ENCODE results near the gene RIT2.
"Not testable (repeated sequence)": the region's sequence is repeated elsewhere in the genome, so short reads cannot be mapped to it uniquely, and the experiment has no call there.

Gene RIT2

DNA sequence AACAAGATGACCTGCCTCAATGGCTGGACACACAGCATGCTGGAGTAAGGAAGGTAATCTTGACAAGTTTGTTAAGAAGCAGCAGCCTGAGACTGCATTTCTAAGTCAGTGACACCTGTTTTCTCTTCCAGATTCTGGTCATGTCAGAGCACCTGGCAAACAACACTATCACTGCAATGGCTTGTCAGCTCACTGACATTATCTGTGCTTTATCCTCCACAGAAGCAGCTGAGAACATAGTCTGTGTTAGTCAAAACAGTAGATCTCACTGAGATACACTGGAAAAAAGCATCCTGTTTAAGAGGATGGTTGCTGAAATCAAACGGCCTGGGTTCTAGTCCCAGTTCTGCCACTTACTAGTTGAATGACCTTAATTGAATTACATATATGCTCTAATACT, 355.2 kb downstream of the RIT2 start:
- DNase-seq (ENCODE audit: low read depth in 2 of 2), result no peak

DNA sequence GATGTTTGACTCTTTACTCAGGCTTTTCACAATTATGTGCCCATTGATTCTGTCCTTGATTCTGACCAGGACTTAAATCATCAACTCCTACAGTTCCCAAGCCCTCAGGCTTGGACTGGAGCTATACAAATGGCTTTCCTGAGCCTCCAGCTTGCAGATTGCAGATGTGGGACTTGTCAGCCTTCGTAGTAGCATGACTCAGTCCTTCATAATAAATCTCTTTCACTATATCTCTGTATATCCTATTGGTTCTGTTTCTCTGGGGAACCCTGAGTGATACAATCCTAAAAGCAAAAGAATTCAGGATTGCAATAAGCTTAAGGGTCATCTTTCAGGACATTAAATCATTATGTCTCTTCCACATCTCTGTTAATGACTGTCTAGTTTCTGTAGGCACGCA, 356.6 kb downstream of the RIT2 start:
- no peak for DNase-seq (ENCODE audit: low read depth in 2 of 2)

DNA sequence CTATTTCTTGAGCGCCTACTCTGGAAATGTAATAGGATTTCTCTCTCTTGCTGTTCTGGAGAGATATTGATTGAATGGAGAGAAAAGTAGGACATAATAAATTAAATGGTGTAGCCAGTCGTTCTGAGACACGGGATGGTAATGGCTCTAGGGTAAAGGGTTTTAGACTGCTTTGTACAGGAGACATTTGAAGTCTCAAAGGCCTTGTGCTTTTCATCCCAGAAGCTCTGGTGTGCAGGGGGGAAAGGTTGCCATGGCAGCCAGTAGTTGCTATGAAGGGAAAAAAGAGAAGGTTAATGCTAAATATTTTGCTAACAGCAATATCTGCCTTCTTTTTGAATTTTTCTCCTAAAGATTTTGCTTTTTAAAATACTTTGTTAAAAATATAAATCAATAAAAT, 359.3 kb downstream of the RIT2 start:
- no peak for DNase-seq (ENCODE audit: low read depth in 2 of 2)

DNA sequence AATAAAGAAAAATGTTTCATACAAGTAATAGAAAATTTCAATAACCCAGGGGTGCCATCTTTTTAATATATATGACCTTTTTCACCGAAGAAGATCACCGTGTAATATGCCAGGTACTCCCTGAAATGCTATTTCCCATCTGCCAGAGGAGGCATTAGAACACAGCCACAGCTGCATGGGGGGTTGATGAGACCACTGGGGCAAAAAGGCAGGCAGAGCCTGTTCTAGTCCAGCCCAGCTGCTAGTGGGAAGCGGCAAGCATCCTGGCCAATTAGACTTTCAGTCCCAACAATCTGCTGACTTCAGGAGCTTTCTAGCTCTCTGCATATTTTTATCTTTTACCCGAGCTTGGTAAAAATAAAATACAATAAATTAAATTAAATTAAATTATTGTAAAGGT, 362.6 kb downstream of the RIT2 start:
- DNase-seq (ENCODE audit: low read depth in 2 of 2), result no peak

DNA sequence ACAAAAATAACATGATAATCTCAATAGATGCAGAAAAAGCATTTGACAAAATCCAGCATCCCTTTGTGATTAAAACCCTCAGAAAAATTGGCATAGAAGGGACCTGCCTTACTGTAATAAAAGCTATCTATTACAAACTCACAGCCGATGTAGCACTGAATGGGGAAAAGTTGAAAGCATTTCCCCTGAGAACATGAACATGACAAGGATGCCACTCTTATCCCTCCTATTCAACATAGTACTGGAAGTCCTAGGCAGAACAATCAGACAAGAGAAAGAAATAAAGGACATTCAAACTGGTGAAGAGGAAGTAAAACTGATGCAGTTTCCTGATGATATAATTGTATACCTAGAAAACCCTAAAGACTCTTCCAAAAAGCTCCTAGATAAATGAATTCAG, 368.7 kb downstream of the RIT2 start:
- no peak for DNase-seq (ENCODE audit: low read depth in 2 of 2)

DNA sequence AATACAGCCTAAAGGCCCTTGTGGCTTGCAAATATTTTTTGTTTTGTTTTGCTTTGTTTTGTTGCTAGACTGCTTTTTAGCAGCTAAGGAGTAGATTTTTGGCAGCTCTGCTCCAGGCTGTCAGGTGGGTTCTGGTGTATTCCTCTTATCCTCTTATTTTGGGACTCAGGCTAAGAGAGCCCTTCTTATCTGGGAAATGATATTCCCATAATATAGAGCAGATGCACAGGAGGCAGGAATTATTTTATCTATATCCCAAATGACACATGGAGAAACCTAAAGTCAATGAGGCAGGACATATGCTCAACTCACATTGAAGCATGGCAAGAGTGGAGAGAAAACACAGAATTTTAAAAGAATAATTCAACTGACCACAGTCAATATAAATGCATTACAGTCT, 369.6 kb downstream of the RIT2 start:
- DNase-seq (ENCODE audit: low read depth in 2 of 2), result no peak

DNA sequence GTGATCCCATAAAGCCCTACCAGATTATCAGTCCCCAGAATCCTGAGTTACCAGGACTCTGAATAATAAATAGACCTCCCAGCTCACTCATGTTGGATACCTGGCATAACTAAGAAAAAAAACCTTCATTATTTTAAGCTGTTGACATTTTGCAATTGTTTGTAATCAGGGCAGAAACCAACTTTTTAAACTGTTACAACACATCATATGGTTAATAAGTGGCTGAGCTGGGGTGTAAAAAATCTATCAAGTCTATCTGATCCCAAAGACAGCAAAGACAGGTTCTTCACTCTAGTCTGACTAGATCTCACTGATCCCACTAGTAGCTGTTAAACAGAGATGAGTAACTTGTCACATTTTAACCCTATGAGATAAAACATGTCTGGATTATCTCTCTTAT, 370.3 kb downstream of the RIT2 start:
- DNase-seq (ENCODE audit: low read depth in 2 of 2), result no peak

DNA sequence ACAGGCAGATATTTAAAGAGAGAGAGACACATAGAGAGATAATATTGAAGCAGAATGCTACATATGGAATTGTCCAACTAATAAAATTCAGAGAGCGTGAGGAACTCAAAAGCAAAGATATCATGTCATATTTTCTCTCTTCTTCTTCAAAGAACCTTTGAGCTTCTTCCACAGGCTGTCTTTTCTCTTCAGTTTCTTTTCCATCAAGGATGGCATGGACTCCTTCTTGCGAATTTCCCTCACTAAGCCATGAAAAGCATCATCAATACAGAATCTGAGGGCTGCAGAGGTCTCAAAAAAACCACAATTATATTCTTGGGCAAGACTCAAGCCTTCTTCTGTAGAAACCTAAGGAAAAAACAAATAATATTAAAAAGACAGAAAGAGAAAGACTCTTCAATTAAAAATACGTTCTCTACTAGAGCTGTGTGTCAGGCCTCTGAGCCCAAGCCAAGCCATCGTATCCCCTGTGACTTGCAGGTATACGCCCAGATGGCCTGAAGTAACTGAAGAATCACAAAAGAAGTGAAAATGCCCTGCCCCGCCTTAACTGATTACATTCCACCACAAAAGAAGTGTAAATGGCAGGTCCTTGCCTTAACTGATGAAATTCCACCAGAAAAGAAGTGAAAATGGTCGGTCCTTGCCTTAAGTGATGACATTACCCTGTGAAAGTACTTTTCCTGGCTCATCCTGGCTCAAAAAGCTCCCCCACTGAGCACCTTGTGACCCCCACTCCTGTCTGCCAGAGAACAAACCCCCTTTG, 371.9 kb downstream of the RIT2 start:
- no peak for DNase-seq (ENCODE audit: low read depth in 2 of 2)

DNA sequence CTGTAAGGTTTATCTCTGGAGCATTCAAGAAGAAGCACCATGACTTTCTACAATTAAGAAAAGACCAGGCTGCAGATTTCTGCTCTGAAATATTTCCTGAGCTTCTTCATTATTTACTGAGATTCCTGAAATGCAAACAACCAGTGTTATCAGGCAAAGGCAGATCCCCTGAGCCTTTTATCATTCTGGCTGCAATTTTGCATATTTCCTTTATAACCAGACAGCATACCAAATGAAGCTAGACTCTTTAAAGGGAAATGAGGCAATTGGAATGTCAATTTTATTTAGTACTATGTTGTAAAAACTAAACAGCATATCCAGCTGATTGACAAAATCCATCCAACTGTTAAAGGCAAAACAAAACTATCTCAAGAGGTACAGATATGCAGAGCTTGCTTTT, 372.5 kb downstream of the RIT2 start:
- no peak for DNase-seq (ENCODE audit: low read depth in 2 of 2)

DNA sequence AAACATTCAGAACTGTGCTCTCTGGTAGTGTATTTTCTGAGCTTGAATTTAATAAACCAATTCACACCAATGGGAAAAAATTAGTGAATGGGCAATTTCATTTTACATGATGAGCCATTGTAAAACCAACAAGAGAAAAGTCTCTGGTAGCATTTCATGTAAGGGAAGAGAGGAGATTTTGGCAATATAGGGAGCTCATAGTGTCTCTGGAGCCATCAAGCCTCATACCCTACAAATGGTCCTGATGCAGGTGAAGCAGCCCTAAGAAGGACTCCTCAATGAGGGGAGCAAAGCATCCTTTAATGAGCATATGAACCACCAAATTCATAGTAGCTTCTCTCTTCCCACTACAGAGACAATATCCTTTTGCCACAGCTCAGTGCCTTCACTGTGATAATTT, 373.0 kb downstream of the RIT2 start:
- DNase-seq (ENCODE audit: low read depth in 2 of 2), result no peak

DNA sequence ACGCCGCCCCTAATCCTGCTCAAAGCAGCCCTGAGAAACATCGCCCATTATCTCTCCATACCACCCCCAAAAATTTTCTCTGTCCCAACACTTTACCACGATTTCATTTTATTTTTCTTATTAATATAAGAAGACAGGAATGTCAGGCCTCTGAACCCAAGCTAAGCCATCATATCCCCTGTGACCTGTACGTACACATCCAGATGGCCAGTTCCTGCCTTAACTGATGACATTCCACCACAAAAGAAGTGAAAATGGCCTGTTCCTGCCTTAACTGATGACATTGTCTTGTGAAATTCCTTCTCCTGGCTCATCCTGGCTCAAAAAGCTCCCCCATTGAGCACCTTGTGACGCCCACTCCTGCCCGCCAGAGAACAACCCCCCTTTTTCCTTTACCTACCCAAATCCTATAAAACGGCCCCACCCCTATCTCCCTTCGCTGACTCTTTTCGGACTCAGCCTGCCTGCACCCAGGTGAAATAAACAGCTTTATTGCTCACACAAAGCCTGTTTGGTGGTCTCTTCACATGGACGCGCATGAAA, 373.6 kb downstream of the RIT2 start:
- DNase-seq (ENCODE audit: low read depth in 2 of 2), result not testable (repeated sequence)

DNA sequence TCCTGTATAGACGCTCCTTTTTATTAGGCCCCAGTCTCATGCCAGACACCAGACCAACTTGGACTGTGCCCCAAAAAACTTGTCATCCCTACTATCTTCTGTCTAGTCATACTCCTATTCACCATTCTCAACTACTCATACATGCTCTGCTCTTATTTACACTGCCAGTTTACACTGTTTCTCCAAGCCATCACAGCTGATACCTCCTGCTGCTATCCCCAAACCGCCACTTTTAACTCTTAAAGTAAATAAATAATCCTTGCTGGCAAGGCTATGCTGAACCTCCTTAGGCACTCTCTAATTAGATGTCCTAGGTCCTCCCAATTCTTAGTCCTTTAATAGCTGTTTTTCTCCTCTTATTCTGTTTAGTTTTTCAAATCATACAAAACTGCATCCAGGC, 374.2 kb downstream of the RIT2 start:
- not testable (repeated sequence) for DNase-seq (ENCODE audit: low read depth in 2 of 2)

DNA sequence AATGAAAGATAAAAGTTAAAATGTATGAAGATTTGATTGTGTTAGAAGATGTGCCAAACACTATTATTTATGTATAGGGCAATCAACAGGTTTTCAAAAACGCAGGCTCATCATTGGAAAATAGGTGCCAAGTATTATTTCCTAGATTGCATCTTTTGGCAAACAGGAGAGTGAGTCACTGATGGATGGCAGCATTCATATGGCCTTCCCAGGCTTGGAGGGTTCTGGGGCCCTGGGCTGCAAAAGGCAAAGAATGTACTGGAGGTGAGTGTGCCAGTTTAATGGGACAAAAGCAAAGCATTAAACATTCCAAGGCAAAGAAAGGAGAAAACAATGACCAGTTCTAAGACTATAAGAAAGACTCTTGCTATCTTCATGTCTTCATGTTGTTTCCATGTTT, 379.4 kb downstream of the RIT2 start:
- DNase-seq (ENCODE audit: low read depth in 2 of 2), result no peak

DNA sequence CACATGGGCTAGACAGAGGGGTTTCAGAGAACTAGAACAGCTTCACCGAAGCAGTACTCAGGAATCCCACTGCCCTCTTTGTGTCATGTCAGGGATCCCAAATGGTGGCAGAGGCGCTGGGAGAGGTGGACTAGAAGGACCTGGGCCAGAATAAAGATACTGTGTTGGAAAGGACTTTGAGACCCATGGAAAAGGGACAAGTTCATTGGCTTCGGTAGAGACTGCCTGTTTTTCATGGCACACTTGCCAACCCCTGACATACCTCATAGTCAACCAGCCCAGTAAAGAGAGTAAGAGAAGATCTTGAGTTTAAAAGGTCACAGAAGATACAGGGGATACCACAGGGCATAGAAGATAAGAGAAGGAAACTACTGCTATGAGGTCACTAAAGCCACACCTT, 381.0 kb downstream of the RIT2 start:
- DNase-seq (ENCODE audit: low read depth in 2 of 2), result no peak

DNA sequence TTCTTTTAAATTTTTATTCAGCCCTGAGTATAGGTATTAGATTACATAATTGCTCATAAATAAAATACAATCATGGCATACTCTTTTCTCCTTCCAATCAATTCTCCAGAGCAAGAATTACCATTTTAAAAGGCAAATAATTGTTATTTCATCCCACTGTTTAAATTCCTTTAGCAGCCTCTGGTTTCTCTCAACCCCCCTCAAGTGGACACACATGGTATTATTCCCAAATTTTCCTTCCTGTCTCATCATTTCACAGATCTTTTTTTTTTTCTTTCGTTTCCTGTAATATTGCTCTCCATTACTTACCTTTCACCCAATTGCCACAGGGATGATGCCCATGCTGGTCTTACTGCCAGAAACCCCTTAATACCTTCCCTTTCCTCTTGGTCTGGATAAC, 385.2 kb downstream of the RIT2 start:
- DNase-seq (ENCODE audit: low read depth in 2 of 2), result no peak

DNA sequence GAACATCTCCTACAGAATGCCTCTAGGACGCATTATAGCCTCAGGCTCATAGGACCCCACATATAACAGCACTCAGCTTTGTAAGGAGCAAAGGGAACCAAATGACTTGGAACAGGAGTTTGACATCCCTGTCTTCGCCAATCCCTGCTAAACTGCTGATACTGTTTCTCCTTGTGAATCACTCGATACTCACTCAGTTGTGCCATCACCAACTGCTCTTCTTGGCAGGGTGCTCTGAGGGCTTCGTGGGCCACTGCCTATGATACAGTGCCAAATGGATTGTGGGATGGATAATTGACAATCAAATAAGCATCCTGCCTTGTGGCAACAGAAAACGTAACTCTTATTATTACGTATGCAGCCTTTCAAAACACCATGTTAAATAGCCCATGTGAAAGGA, 396.3 kb downstream of the RIT2 start:
- no peak for DNase-seq (ENCODE audit: low read depth in 2 of 2)

DNA sequence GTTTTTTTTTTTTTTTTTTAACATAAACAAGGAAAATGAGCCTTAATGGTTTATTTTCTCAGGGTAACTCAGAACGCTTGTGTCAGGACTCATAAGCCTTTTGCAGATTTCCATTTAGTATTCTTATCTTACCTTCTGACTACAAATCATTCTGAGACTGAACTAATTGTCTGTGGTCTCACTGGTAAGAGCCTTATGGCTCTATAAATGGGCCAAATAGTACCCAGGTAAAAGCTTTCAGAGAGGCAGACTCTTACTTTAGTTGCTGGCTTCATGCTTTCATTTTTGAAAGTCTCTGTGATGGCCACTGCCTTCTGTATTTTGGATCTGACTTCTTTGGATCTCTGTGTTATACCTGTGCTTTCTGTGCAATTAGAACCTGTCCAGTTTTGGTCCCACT, 403.4 kb downstream of the RIT2 start:
- no peak for DNase-seq (ENCODE audit: low read depth in 2 of 2)

DNA sequence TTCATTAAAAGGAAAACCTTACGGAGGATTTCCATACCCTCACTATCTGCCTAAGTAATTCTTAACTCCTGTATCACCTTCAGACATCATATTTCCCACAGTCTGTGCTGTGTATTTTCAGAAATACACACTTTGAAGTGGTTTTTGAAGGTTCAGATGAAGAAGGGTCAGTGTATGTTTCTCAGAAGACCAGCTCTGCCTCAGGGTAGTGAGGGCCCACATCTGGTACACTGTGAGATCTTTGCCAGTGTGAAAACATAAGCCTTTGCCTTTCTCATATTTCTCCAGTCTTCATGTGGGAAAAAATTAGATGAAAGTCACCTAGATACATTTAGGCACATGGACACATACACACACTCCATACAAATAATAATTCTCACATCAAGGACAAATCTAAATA, 408.4 kb downstream of the RIT2 start:
- DNase-seq (ENCODE audit: low read depth in 2 of 2), result no peak

DNA sequence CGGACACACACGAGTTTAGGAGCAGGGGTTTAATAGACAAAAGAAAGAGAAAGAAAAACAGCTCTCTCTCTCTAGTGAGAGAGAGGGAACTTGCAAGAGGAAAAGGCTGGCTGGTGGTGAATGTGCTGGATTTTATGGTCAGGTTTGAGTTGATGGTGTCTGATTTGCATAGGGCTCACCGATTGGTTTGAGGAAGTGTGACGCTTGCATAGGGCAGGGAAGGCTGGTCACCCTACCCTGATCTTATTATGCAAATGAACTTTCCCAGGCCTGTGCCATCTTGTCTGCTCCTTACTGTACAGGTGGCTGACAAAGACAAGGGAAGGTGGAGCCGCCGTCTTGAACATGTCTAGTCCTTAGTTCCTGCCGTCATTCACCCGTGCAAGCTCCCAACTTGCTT, 408.9 kb downstream of the RIT2 start:
- DNase-seq (ENCODE audit: low read depth in 2 of 2), result no peak

DNA sequence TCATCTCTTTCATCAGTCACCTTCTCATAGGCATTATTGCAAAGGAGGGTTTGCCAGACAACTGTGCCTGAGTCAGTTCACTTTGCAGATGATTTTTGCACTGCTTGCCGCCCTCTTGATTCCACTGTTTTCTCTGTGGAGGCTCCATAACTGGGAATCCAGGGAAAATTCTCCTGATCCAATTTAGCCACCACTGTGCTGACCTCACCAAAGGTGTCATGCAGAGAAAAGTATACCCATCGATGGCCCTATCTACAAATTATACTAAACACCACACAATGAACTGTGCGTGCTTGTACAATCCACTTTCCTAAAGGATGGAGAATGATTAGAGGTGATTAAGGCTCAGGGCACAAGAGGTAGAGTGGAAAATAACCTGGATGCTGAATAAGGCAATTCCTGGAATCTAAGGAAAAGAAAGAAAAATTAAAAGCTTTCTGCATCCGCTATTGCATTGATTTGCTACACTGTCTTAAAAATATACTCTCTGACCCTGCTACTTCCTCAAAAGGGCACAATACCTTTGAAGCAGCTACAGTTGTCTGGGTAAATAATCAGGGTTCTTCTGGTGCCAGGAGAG, 409.4 kb downstream of the RIT2 start:
- DNase-seq (ENCODE audit: low read depth in 2 of 2), result no peak

All from stimulated activated CD4-positive, alpha-beta T cell treated with anti-CD3 and anti-CD28 coated beads, Interleukin-1b, Interleukin-23, amount 100 ng/mL, for 4 hours (primary cell).